Smooth muscle cell (in vitro differentiated cells): ENCODE measurements around the gene NLGN1. TPM values are rescaled to one million over a fixed set of nuclear protein-coding genes. Genes with fewer than 3 reads are reported as not detected.

Experiments
- DNase-seq: peaks from one replicate; lab custom pipeline; 2025; ENCODE audit not compliant: unreplicated experiment; lab: John Stamatoyannopoulos, UW
- H2AFZ ChIP-seq: fragments of 200-600 bp; sonication (generic); 2 replicates; pipeline ENCODE4 v1.6.0; 2016; ENCODE audit warnings: antibody characterized with exemption, low read depth, mild to moderate bottlenecking
- H3F3A ChIP-seq: fragments of 200-600 bp; sonication (generic); 2 replicates; pipeline ENCODE4 v1.6.0; 2017; ENCODE audit warnings: antibody characterized with exemption, low read depth
- H3K27ac ChIP-seq: fragments of 200-600 bp; sonication (generic); 2 replicates; pipeline ENCODE4 v1.5.1; 2016; ENCODE audit warnings: low read depth, mild to moderate bottlenecking
- H3K27me3 ChIP-seq: fragments of 200-600 bp; sonication (generic); 2 replicates; pipeline ENCODE4 v1.6.1; 2016; ENCODE audit warnings: low read depth, mild to moderate bottlenecking
- H3K36me3 ChIP-seq: fragments of 200-600 bp; sonication (generic); 2 replicates; pipeline ENCODE4 v1.5.1; 2016; ENCODE audit warnings: low read depth
- H3K4me1 ChIP-seq: fragments of 200-600 bp; sonication (generic); 2 replicates; pipeline ENCODE4 v1.5.1; 2016; ENCODE audit warnings: low read depth
- H3K4me2 ChIP-seq: fragments of 200-600 bp; sonication (generic); 2 replicates; pipeline ENCODE4 v1.6.0; 2016; ENCODE audit warnings: mild to moderate bottlenecking
- H3K4me3 ChIP-seq: fragments of 200-600 bp; sonication (generic); 2 replicates; pipeline ENCODE4 v1.5.1; 2016; ENCODE audit warnings: mild to moderate bottlenecking
- H3K79me2 ChIP-seq: fragments of 200-600 bp; sonication (generic); 2 replicates; pipeline ENCODE4 v1.6.0; 2016; ENCODE audit warnings: low read depth, mild to moderate bottlenecking
- H3K9ac ChIP-seq: fragments of 200-600 bp; sonication (generic); 2 replicates; pipeline ENCODE4 v1.6.0; 2016; ENCODE audit warnings: low read depth
- H3K9me3 ChIP-seq: fragments of 200-600 bp; sonication (generic); replicated peaks from 2 replicates; pipeline ENCODE4 v1.5.1; 2016; ENCODE audit warnings: low read depth
- H4K20me1 ChIP-seq: fragments of 200-600 bp; sonication (generic); 2 replicates; pipeline ENCODE4 v1.6.0; 2016; ENCODE audit warnings: low read depth
- WGBS: methylation state at CpG from one replicate; pipeline ENCODE4 v1.1.7; 2016; ENCODE audit warnings: low lambda C conversion rate; 5-methylcytosine and 5-hydroxymethylcytosine counted together
- polyA plus RNA-seq: library from polyadenylated mRNA; unstranded; fragments of >200 nt; fragmentation: Nextera tagmentation; extraction: Ambion mirVana; gene quantifications from 2 replicates; pipeline ENCODE4 v1.2.1, GENCODE V29; 2016
- total RNA-seq: library from RNA; depleted of rRNA; stranded (reverse); fragments of >200 nt; gene quantifications from 2 replicates; pipeline ENCODE4 v1.2.3, GENCODE V29; 2014
- TF ChIP-seq, protein P1 (sequence below): fragments of 200-600 bp; sonication (generic); IDR thresholded peaks from 2 replicates; pipeline ENCODE4 v1.5.1; 2017; ENCODE audit warnings: borderline replicate concordance, mild to moderate bottlenecking, antibody characterized with exemption; ENCODE audit not compliant: insufficient read depth, poor library complexity, severe bottlenecking

Gene NLGN1
- total and polyA plus RNA-seq, 2 experiments from 2014 or later, result 0.04 TPM; not detected in 1

DNA sequence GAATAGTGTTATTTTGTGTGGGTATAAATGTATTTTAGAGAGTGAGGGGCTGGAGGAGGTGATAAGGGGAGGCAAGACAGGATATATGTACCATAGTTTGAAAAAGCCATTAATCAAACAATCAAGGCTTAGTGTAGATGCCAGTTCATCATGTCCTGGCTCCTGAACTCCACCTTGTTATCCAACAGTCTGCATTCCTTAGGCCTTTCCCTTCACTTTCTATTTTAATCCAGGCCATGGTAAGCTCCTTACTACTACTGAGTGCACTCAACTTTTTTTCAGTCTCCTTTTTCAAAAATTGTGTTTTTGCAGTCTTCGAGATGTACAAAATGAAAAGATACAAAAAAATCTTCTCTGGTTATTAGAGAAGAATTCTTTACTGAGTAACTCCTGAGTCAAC is 761.1 kb downstream of the NLGN1 start:
- no peak overlapping the region for H3K4me3 ChIP-seq
- H4K20me1 ChIP-seq, result no peaks in the 10 kb centered on the region
- TF ChIP-seq, protein P1, sequence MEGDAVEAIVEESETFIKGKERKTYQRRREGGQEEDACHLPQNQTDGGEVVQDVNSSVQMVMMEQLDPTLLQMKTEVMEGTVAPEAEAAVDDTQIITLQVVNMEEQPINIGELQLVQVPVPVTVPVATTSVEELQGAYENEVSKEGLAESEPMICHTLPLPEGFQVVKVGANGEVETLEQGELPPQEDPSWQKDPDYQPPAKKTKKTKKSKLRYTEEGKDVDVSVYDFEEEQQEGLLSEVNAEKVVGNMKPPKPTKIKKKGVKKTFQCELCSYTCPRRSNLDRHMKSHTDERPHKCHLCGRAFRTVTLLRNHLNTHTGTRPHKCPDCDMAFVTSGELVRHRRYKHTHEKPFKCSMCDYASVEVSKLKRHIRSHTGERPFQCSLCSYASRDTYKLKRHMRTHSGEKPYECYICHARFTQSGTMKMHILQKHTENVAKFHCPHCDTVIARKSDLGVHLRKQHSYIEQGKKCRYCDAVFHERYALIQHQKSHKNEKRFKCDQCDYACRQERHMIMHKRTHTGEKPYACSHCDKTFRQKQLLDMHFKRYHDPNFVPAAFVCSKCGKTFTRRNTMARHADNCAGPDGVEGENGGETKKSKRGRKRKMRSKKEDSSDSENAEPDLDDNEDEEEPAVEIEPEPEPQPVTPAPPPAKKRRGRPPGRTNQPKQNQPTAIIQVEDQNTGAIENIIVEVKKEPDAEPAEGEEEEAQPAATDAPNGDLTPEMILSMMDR, result no peak
- H3K4me2 ChIP-seq, result no peak overlapping the region
- H3K27me3 ChIP-seq, result no peaks in the 10 kb centered on the region
- H2AFZ ChIP-seq, result no peak overlapping the region
- no peak for DNase-seq
- no peaks in the 10 kb centered on the region for H3K9me3 ChIP-seq
- H3K9ac ChIP-seq, result no peak overlapping the region
- no peak overlapping the region for H3K27ac ChIP-seq
- H3K4me1 ChIP-seq, result no peaks in the 10 kb centered on the region
- no peaks in the 10 kb centered on the region for H3K36me3 ChIP-seq
- no peaks in the 10 kb centered on the region for H3F3A ChIP-seq
- H3K79me2 ChIP-seq, result no peaks in the 10 kb centered on the region
- 96% methylated on average over 1 of the region's 1 CpG for WGBS

DNA sequence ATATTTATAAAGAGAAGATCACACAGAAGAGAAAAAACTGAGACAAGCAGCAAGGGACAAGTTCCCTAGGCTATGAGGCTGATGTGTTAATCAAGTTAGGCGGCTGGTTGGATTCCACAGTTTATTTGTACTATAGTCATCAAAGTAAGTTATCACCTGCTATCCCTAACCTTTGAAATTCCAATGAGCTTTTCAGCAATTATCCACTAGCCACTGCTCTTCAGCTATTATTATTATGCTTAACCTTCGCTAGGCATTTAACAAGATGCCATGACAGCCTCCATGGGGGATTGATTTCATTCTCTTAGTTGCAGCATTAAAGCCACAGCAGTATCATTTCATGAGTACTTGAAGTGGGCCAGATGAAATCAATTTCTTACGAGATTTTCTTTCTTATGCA is 762.1 kb downstream of the NLGN1 start:
- Histone ChIP-seq H3K36me3 (no peaks in the 10 kb centered on the region), H3K4me2 (no peak overlapping the region), H3K4me3 (no peak overlapping the region), H4K20me1 (no peaks in the 10 kb centered on the region), H3K9ac (no peak overlapping the region), H3K4me1 (no peaks in the 10 kb centered on the region), H3F3A (no peaks in the 10 kb centered on the region), H3K79me2 (no peaks in the 10 kb centered on the region), H3K27me3 (no peaks in the 10 kb centered on the region), H2AFZ (no peak overlapping the region), H3K9me3 (peaks cover 7% of the 10 kb centered on the region), H3K27ac (no peak overlapping the region)
- TF ChIP-seq, protein P1, result no peak
- DNase-seq, result no peak
- whole genome bisulfite sequencing, result 63% methylated on average over 3 of the region's 3 CpGs

DNA sequence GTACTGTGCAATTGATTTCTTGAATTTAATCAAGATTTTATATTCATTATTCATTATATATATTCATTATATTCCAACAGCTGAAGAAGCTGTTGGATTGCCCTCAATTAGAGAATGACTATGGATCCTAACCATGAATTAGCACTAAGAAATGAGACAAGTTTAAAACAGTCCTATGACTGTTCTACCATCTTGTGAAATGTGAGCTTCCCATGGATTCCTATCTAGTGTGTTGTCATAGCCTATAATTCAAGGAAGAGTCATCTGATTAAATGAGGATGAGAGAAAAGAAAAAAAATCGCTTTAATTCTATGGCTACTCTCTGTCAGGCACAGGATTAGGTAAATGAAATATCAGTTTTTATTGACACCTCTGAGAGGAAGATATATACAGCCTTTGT is 765.0 kb downstream of the NLGN1 start:
- 91% methylated on average over 1 of the region's 1 CpG for WGBS
- no peak overlapping the region for H3K4me3 ChIP-seq
- H3K4me2 ChIP-seq, result no peak overlapping the region
- no peak overlapping the region for H2AFZ ChIP-seq
- H3K36me3 ChIP-seq, result no peaks in the 10 kb centered on the region
- H3K27me3 ChIP-seq, result no peaks in the 10 kb centered on the region
- no peaks in the 10 kb centered on the region for H3K4me1 ChIP-seq
- H3K9me3 ChIP-seq, result peaks cover 8% of the 10 kb centered on the region
- TF ChIP-seq, protein P1, result no peak
- H3K79me2 ChIP-seq, result no peaks in the 10 kb centered on the region
- no peak for DNase-seq
- H3K27ac ChIP-seq, result no peak overlapping the region
- no peaks in the 10 kb centered on the region for H3F3A ChIP-seq
- no peaks in the 10 kb centered on the region for H4K20me1 ChIP-seq
- H3K9ac ChIP-seq, result no peak overlapping the region

DNA sequence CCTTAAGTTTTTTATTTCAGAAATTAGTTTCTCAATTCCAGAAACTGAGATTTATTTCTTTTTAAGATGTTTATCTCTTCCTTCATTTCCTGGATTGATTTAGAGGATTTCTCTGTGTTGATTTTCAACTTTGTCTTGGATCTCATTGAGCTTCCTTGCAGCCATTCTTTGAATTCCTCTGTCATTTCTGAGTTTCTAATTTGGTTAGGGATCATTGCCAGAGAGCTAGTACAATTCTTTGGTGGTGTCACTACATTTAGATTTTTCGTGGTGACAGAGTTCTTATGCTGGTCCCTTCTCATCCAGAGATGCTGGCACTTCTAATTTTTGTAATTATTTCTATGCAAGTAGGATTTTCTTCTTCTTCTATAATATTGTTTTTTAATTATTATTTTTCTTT is 770.5 kb downstream of the NLGN1 start:
- no peaks in the 10 kb centered on the region for H3K36me3 ChIP-seq
- no peak overlapping the region for H2AFZ ChIP-seq
- H3K4me1 ChIP-seq, result no peaks in the 10 kb centered on the region
- H3K27ac ChIP-seq, result no peak overlapping the region
- DNase-seq, result no peak
- H3K4me3 ChIP-seq, result no peak overlapping the region
- no peak overlapping the region for H3K9ac ChIP-seq
- no peaks in the 10 kb centered on the region for H3K79me2 ChIP-seq
- TF ChIP-seq, protein P1, result no peak
- H3F3A ChIP-seq, result no peaks in the 10 kb centered on the region
- peaks cover 8% of the 10 kb centered on the region for H3K9me3 ChIP-seq
- no peaks in the 10 kb centered on the region for H3K27me3 ChIP-seq
- no peaks in the 10 kb centered on the region for H4K20me1 ChIP-seq
- 74% methylated on average over 1 of the region's 1 CpG for WGBS
- H3K4me2 ChIP-seq, result no peak overlapping the region
